ENCODE data around the gene ZRANB1. TPM values are rescaled to one million over a fixed set of nuclear protein-coding genes. Genes with fewer than 3 reads are reported as not detected.

The ZRANB1 gene
- total RNA-seq, 1 donor from 2014 or later: 18.7 TPM

DNA sequence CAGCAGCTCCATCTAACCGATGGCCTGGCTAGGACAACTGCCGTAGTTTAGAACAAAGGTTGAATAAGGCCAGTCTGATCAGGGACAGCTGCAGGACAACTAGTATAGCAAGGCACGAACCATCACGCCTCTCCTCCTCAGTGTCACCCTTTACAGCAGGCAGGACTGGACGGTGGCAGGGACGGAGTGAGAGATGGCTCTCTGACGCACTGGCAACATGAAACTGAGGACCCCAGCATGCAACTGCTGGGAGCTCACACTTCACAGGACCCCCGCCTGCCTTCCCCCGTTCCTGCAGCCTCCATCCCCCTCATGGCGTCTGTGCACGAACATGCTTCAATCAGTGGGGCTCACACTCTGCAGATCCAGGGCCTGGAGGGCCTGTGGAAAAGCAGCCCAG, 53.7 kb downstream of the ZRANB1 start:
- peaks cover 20% of the 10 kb centered on the region for H3K4me1 ChIP-seq
- TF ChIP-seq, protein P1, sequence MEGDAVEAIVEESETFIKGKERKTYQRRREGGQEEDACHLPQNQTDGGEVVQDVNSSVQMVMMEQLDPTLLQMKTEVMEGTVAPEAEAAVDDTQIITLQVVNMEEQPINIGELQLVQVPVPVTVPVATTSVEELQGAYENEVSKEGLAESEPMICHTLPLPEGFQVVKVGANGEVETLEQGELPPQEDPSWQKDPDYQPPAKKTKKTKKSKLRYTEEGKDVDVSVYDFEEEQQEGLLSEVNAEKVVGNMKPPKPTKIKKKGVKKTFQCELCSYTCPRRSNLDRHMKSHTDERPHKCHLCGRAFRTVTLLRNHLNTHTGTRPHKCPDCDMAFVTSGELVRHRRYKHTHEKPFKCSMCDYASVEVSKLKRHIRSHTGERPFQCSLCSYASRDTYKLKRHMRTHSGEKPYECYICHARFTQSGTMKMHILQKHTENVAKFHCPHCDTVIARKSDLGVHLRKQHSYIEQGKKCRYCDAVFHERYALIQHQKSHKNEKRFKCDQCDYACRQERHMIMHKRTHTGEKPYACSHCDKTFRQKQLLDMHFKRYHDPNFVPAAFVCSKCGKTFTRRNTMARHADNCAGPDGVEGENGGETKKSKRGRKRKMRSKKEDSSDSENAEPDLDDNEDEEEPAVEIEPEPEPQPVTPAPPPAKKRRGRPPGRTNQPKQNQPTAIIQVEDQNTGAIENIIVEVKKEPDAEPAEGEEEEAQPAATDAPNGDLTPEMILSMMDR (IDR thresholded peaks at IDR 0.05): no peak
- no peaks in the 10 kb centered on the region for H3K27me3 ChIP-seq (ENCODE audit: low read depth)
- H3K4me3 ChIP-seq: no peak overlapping the region
- DNase-seq: peak; percentile 30
- peaks cover 94% of the 10 kb centered on the region for H3K36me3 ChIP-seq
- intact Hi-C loops (cut with DNase I): no loop called here
- ATAC-seq: no peak
- no peak overlapping the region for H3K27ac ChIP-seq
- H3K9me3 ChIP-seq: no peaks in the 10 kb centered on the region

DNA sequence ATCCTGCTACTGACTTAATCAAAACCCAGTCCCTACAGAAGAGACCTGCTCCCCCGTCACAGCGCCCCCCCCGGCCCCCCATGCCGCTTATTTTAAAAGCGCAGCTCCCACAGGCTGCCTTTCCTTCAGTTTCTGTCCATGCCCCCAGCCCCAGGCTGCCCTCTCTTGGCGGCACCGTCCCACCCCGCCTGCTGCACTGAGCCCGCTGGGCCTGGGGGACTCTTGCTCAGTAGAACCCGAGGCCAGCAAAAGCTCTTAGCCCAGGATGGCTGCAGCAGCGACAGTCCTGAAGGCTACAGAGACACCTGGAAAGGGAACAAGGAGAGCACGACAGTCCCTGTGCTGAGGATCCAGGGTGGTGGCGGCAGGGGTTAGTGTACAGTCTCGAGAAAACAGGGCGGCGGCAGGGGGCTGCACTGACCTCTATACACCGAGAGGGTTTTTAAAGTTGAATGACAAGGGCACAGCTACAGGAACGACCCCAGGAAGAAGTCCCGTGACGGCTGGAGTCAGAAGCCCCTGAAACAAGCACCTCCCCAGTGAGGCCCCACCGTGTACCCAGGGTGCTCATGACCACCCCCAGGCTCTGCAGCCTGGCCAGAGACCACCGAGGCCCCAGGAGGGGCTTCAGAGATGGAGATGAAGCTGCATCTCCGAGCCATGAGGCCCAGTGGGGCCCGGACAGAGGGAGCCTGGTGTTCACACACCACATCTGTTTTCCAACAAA, 54.4 kb downstream of the ZRANB1 start:
- DNase-seq: peak; percentile 39
- intact Hi-C loops (cut with DNase I): no loop called here
- no peak overlapping the region for H3K27ac ChIP-seq
- peaks cover 27% of the 10 kb centered on the region for H3K4me1 ChIP-seq
- no peak overlapping the region for H3K4me3 ChIP-seq
- peaks cover 92% of the 10 kb centered on the region for H3K36me3 ChIP-seq
- TF ChIP-seq, protein P1 (IDR thresholded peaks at IDR 0.05): no peak
- H3K27me3 ChIP-seq (ENCODE audit: low read depth): no peaks in the 10 kb centered on the region
- no peak for ATAC-seq
- no peaks in the 10 kb centered on the region for H3K9me3 ChIP-seq

DNA sequence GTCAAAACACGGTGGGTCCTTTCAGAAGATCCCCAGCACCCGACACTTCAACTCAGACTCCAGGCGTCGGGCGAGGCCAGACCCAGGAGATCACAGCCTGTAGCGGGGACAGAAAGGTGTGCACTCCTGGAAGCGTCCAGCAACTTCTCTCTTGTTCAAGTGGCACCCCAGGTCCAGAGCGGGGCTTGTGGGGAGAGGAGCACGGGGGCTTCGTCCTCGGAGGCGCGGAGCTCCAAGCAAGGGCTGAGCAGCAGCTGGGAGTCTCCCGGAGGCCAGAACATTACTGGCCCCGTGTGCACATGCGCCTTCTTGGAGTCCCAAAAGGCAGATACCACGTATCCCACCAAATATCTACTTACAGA, 54.9 kb downstream of the ZRANB1 start:
- no peak overlapping the region for H3K27ac ChIP-seq
- DNase-seq (peak; percentile 42), ATAC-seq (no peak)
- H3K27me3 ChIP-seq (ENCODE audit: low read depth): no peaks in the 10 kb centered on the region
- no peaks in the 10 kb centered on the region for H3K9me3 ChIP-seq
- no peak overlapping the region for H3K4me3 ChIP-seq
- H3K4me1 ChIP-seq: peaks cover 33% of the 10 kb centered on the region
- H3K36me3 ChIP-seq: peaks cover 92% of the 10 kb centered on the region
- TF ChIP-seq, protein P1 (IDR thresholded peaks at IDR 0.05): no peak
- intact Hi-C loops (cut with DNase I): no loop called here

DNA sequence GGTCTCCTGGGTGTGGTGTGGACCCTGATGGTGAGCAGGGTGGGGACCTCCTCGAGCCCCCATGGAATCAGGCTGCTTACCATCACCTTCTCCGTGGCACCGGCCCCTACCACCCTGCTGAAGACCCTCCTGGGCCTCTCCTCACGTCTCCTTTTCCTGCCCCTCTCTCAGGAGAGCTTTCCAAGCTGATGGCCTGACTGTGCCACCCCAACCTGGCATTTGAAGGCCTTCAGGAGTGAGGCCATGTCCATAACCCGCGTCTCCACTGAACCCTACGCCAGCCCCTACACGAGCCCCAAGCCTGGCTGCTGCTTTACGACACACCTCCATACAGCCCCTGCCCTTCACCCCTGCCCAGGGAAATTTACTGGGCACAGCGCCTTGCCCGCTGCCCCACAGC, 55.4 kb downstream of the ZRANB1 start:
- intact Hi-C loops (cut with DNase I): no loop called here
- no peak overlapping the region for H3K4me3 ChIP-seq
- H3K9me3 ChIP-seq: no peaks in the 10 kb centered on the region
- ATAC-seq (no peak), DNase-seq (peak; percentile 34)
- H3K27me3 ChIP-seq (ENCODE audit: low read depth): no peaks in the 10 kb centered on the region
- TF ChIP-seq, protein P1 (IDR thresholded peaks at IDR 0.05): no peak
- H3K4me1 ChIP-seq: peaks cover 37% of the 10 kb centered on the region
- H3K27ac ChIP-seq: no peak overlapping the region
- peaks cover 92% of the 10 kb centered on the region for H3K36me3 ChIP-seq

DNA sequence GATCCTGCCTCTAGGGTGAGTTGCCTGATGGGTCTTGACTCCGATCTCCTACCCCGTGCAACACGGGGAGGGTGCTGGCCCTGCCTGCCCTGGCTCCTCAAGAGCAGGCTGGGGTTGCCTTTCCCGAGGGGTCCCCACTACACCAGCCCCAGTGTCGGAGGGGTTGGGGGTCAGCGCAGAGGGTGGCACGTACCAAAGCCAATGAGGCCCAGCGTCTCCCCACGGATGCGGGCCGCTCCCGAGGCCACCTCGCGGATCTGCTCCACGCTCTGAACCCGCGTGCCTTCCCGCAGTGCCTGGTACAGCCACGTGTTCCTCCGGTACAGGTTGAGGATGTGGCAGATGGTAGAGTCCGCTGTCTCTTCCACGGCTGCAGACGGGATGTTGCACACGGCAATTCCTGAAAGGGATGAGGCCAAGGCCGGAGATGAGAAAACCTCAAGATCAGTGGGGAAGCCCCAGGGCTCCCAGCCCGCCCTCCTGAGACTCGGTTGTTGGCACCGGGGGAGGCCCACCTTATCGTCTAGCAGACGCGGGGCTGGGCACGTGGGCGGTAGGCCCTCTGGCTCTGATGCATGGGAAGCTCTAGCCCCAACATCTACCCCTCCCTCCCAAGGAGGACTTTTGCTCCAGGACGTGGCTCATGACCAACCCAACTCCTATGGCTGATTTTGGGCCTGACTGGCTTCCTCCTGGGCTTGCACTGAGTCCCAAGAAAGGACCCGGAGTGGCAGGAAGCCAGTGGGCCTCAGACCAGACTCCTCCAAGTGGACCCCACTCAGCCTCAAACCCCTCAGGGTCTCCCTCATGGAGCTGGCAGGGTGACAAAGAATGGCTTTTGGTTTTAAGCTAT, 56.1 kb downstream of the ZRANB1 start:
- TF ChIP-seq, protein P1 (IDR thresholded peaks at IDR 0.05): no peak
- Histone ChIP-seq H3K36me3 (peaks cover 92% of the 10 kb centered on the region), H3K4me1 (peaks cover 41% of the 10 kb centered on the region), H3K9me3 (no peaks in the 10 kb centered on the region), H3K27ac (no peak overlapping the region), H3K4me3 (no peak overlapping the region), H3K27me3 (ENCODE audit: low read depth) (no peaks in the 10 kb centered on the region)
- DNase-seq (peak; percentile 37), ATAC-seq (no peak)
- intact Hi-C loops (cut with DNase I): no loop called here

Data from lower lobe of right lung (tissue), 2 donors.